Skeletal muscle tissue (tissue), 4 donors: ENCODE measurements around the gene PIGQ. TPM values are rescaled to one million over a fixed set of nuclear protein-coding genes. Genes with fewer than 3 reads are reported as not detected.
"Not testable (repeated sequence)": the region's sequence is repeated elsewhere in the genome, so short reads cannot be mapped to it uniquely, and the experiment has no call there.

ENCODE experiments used
- H3K27ac ChIP-seq: one replicate; pipeline ENCODE4 v1.7.0; 2013; ENCODE audit warnings: mild to moderate bottlenecking, low read depth, low read length, inconsistent platforms
- H3K27me3 ChIP-seq, 3 donors: one replicate each; pipeline ENCODE4 v1.7.0; 2013; ENCODE audit warnings: low read length in 3 of 3; ENCODE audit not compliant: control insufficient read depth in 3 of 3, insufficient read depth in 3 of 3
- H3K36me3 ChIP-seq, 3 donors: one replicate each; pipeline ENCODE4 v1.7.0; 2013; ENCODE audit warnings: low read length in 3 of 3; ENCODE audit not compliant: control insufficient read depth in 3 of 3, insufficient read depth in 3 of 3
- H3K4me1 ChIP-seq, 3 donors: one replicate each; pipeline ENCODE4 v1.7.0; 2013; ENCODE audit warnings: low read length in 3 of 3, mild to moderate bottlenecking in 3 of 3; ENCODE audit not compliant: control insufficient read depth in 3 of 3, insufficient read depth in 3 of 3
- H3K4me3 ChIP-seq, 3 donors: one replicate each; pipeline ENCODE4 v1.7.0; 2013; ENCODE audit warnings: low read length in 3 of 3
- H3K9ac ChIP-seq, 3 donors: one replicate each; pipeline ENCODE4 v1.7.0; 2013; ENCODE audit warnings: low read length in 3 of 3, mild to moderate bottlenecking in 3 of 3, moderate library complexity in 2 of 3, low read depth in 1 of 3
- H3K9me3 ChIP-seq, 3 donors: one replicate each; pipeline ENCODE4 v1.7.0; 2013; ENCODE audit warnings: low read length in 3 of 3; ENCODE audit not compliant: control insufficient read depth in 3 of 3
- total RNA-seq: library from RNA; depleted of rRNA; stranded (reverse); fragments of >200 nt; gene quantifications from one replicate; pipeline ENCODE4 v1.2.3, GENCODE V29; 2014
- donor health status: Osteomylitis.

Gene PIGQ
- total RNA-seq, 1 donor from 2014 or later, result 11.0 TPM

- Histone ChIP-seq H3K9ac (peak overlapping the region; percentile 74 to 97 (median 74)), H3K9me3 (no peaks in the 10 kb centered on the region), H3K27ac (peak overlapping the region; percentile 94), H3K4me3 (peak overlapping the region; percentile 41 to 65 (median 49)), H3K4me1 (peaks cover 61 to 77% (median 65%) of the 10 kb centered on the region in 3 donors), H3K36me3 (peaks cover 4 to 7% (median 4%) of the 10 kb centered on the region in 3 donors), H3K27me3 (no peaks in the 10 kb centered on the region)
Measured at GRCh38 chr16:592518-593306, 22.9 kb downstream of the PIGQ start.

- Histone ChIP-seq H3K27ac (peak overlapping the region; percentile 94), H3K9me3 (no peaks in the 10 kb centered on the region), H3K4me3 (peak overlapping the region in 2 of 3 donors; percentile 24 to 65), H3K27me3 (no peaks in the 10 kb centered on the region), H3K9ac (peak overlapping the region; percentile 67 to 78 (median 74)), H3K36me3 (peaks cover 4 to 7% (median 4%) of the 10 kb centered on the region in 3 donors), H3K4me1 (peaks cover 54 to 70% (median 58%) of the 10 kb centered on the region in 3 donors)
Measured at GRCh38 chr16:593406-593805, 23.6 kb downstream of the PIGQ start.

- Histone ChIP-seq H3K9ac (peak overlapping the region; percentile 67 to 78 (median 74)), H3K4me1 (peaks cover 54 to 67% (median 57%) of the 10 kb centered on the region in 3 donors), H3K27me3 (no peaks in the 10 kb centered on the region), H3K9me3 (no peaks in the 10 kb centered on the region), H3K36me3 (peaks cover 4 to 7% (median 7%) of the 10 kb centered on the region in 3 donors), H3K27ac (peak overlapping the region; percentile 94), H3K4me3 (peak overlapping the region in 2 of 3 donors; percentile 24 to 65)
Measured at GRCh38 chr16:593807-594206, 24.0 kb downstream of the PIGQ start.

GRCh38 chr16:595094-595528 lies 25.3 kb downstream of the PIGQ start:
- Histone ChIP-seq H3K27ac (no peak overlapping the region), H3K9ac (peak overlapping the region in 1 of 3 donors; percentile 45), H3K4me1 (peaks cover 54 to 67% (median 57%) of the 10 kb centered on the region in 3 donors), H3K27me3 (no peaks in the 10 kb centered on the region), H3K9me3 (no peaks in the 10 kb centered on the region), H3K4me3 (no peak overlapping the region), H3K36me3 (peaks cover 7 to 12% (median 12%) of the 10 kb centered on the region in 3 donors)

GRCh38 chr16:595942-596735 lies 26.4 kb downstream of the PIGQ start:
- Histone ChIP-seq H3K9ac (peak overlapping the region in 1 of 3 donors; percentile 50), H3K36me3 (peaks cover 6 to 17% (median 12%) of the 10 kb centered on the region in 3 donors), H3K27ac (no peak overlapping the region), H3K9me3 (no peaks in the 10 kb centered on the region), H3K4me1 (peaks cover 48 to 56% (median 50%) of the 10 kb centered on the region in 3 donors), H3K27me3 (no peaks in the 10 kb centered on the region), H3K4me3 (no peak overlapping the region)

GRCh38 chr16:596736-597060 lies 26.9 kb downstream of the PIGQ start:
- peaks cover 6 to 17% (median 12%) of the 10 kb centered on the region in 3 donors for H3K36me3 ChIP-seq
- H3K4me3 ChIP-seq, result no peak overlapping the region
- H3K9ac ChIP-seq, result no peak overlapping the region
- H3K27ac ChIP-seq, result no peak overlapping the region
- peaks cover 43 to 51% (median 48%) of the 10 kb centered on the region in 3 donors for H3K4me1 ChIP-seq
- H3K27me3 ChIP-seq, result no peaks in the 10 kb centered on the region
- no peaks in the 10 kb centered on the region for H3K9me3 ChIP-seq

GRCh38 chr16:597655-598054 lies 27.9 kb downstream of the PIGQ start:
- peaks cover 6 to 17% (median 12%) of the 10 kb centered on the region in 3 donors for H3K36me3 ChIP-seq
- H3K4me1 ChIP-seq, result peaks cover 34 to 42% (median 38%) of the 10 kb centered on the region in 3 donors
- not testable (repeated sequence) for H3K4me3 ChIP-seq, H3K27me3 ChIP-seq, H3K27ac ChIP-seq, H3K9me3 ChIP-seq, H3K9ac ChIP-seq

- Histone ChIP-seq H3K9me3 (no peaks in the 10 kb centered on the region), H3K9ac (no peak overlapping the region), H3K4me3 (no peak overlapping the region), H3K36me3 (peaks cover 6 to 17% (median 12%) of the 10 kb centered on the region in 3 donors), H3K27ac (no peak overlapping the region), H3K27me3 (no peaks in the 10 kb centered on the region), H3K4me1 (peaks cover 20 to 28% (median 24%) of the 10 kb centered on the region in 3 donors)
Measured at GRCh38 chr16:598823-599739, 29.3 kb downstream of the PIGQ start.

GRCh38 chr16:600781-601180 lies 31.0 kb downstream of the PIGQ start:
- H3K9me3 ChIP-seq, result no peaks in the 10 kb centered on the region
- H3K4me3 ChIP-seq, result no peak overlapping the region
- peaks cover 6 to 17% (median 11%) of the 10 kb centered on the region in 3 donors for H3K4me1 ChIP-seq
- no peak overlapping the region for H3K27ac ChIP-seq
- peaks cover 4 to 17% (median 12%) of the 10 kb centered on the region in 3 donors for H3K36me3 ChIP-seq
- H3K27me3 ChIP-seq, result no peaks in the 10 kb centered on the region
- H3K9ac ChIP-seq, result no peak overlapping the region
